GM21825 (cell line): Measurements from ENCODE around the gene SYCP2.

ENCODE experiments used
- ATAC-seq: cut with Tn5 transposase; IDR thresholded peaks from one replicate; pipeline ENCODE4 v1.9.1; 2021; ENCODE audit warnings: mild to moderate bottlenecking, moderate library complexity; ENCODE audit not compliant: unreplicated experiment

Gene SYCP2

DNA sequence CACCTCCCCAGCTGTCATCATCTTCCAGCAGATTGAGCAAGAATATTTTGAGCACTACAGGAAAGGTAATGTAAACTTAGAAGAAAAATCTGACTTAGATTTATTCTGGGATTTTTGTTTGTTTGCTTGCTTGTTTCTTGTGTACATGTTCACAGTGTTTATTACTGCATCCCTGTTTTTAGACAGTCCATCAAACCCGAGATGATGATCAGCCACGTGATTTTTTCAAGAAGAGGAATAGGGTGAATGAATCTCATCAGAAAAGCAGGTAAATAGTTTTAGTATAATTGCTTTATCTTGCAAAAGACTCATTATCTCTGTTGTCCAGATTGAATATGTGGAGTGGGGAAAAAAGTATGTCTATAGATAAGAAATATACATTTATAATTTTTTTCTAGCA is 8.8 kb upstream of the SYCP2 start:
- ATAC-seq, result no peak

DNA sequence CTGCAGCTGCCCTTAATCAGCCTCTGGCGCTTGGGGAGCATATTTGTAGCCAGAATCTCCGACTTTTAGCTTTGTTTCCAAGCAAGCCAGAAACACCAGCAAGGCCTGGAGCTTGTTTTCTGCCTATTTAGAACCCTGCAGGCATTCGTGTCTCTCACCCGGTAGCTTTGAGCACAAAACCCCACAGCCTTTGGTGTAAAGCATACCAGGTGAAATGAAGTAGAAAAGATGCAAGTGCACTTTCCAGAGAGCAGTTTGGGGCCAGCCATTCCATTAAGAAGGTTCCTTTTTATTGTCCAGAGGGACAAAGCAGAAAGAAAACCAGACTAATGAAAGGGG is 7.5 kb upstream of the SYCP2 start:
- ATAC-seq, result no peak

DNA sequence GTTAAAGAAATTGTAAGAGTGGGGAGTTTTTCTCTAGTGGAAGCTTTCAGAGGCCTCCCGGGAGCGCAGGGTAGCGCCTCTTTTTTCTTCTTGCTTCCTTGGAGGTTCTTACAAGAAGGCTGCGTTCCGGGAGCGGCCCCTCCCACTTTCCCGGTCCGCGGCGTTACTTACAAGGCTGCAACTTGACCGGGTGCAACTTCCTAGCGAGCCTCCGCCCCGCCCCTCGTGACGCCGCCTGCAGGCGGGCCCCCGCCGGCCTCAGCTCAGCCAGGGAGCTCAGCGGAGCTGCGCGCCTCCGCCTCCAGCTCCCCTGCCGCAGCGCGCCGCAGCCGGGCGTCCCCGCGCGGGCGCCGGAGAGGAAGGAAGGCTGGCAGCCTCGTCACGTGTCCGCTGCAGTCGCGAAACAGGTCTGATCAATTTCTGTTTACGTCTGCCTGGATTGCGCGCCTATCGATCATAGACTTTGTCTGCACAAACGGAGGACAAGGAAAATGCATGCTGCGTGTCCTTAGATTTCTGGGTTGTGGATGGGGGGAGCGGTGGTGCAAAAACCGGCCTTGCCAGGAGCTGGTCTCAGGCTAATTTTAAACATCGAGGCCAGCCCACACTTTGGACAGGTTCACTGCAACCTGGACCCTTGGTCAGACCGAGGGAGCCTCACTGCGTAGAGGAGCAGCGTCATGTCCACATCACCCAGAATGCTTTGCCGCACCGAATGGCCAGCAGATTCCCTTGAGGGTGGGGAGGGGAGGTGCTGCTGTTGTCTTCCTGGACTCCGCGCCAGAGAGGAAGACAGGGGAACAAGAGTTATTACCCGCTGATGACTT is 6.9 kb upstream of the SYCP2 start, which contains the start of the genes FAM217B and PPP1R3D:
Gene FAM217B, plus strand, starts transcription at position 261 of the 827 bp plus-strand sequence. CDS start 3,555 bp downstream, outside the sequence.
Gene PPP1R3D, minus strand, starts transcription at position 177 of the 827 bp plus-strand sequence. CDS start 374 bp downstream, outside the sequence.
- ATAC-seq, result peak; percentile 90

DNA sequence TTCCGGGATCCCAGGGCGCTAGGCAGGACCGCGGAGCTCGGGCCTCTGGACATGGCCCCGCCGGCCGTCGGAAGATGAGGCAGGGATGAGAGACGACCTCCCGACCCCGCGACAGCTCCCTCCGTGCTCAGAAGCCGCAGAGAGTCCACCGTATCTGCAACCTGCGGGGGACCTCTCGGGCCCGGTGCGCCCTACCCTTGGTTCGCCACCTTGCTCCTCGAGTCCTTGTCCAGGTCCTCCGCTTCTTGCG is 6.4 kb upstream of the SYCP2 start:
- peak; percentile 22 for ATAC-seq

DNA sequence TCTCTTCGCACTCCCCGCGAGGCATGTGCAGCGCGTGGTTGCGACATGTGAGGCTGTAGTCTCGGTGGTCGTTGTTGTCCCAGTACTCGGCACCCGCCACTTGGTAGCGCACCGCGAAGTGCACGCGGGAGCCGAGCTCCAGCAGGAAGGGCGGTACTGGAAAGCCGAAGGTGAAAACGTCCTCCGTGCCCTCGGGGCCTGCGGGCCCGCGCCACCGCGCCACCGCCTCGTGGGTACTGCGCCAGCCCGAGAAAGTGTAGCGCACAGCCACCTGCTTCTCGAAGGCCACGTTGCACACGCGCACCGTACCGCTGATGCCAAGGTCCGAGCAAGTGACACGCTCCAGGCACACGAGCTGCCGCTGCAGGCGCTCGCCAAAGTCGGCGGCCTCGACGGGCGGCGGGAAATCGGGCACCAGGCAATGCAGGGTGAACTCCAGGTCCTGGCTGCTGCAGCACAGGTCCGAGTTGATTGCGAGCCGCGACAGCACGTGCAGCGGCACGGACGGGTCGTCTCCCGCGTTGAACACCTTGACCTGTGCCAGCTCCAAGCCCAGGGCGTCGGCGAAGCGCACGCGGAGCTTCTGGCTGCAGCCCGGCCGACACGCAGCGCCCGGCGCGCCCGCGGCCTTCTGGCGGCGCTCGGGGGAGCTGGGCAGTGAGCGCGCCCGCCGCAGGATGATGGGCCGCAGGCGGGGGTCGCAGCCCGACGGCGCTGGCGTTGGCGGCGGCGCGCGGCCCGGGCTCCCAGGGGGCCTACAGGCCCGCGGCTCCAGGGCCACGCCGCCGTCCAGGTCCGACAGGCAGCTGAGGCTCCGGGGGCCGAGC is 5.8 kb upstream of the SYCP2 start:
- peak; percentile 27 for ATAC-seq

DNA sequence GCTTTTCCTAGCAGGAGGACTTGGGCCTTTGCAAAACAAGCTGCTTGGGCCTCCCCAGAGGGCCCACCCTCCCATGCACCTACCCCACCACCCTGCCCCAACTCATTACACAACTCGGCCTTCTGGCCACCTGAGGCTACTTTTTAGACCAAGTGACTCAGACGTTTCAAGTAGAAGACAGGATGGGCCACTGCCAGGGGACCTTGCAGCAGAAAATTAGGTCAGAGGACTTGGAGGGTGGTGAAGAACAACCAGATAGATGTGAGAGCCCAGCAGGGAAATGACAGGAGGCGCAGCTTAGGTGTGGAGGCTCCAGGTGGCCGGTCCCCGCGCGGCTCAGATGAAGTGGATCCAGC is 5.2 kb upstream of the SYCP2 start:
- ATAC-seq, result no peak

DNA sequence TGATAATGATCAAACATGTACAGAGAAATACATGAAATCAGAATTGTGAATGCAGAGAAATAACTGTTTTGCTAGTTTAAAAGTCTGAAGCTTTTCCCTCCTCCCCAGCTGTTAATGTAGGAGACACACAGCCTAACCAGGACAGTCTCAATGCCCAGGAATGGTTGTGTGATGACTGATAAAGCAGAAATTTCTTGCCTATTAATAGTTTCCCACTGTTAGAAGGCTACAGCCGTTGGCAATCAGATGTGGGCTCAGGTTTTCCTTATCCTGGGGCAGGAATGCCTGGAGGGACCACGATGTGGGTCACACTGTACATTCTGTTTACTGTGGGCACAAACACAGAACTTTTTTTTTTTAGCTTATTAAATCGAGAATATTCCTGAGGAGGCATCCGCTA is 4.8 kb upstream of the SYCP2 start:
- no peak for ATAC-seq

DNA sequence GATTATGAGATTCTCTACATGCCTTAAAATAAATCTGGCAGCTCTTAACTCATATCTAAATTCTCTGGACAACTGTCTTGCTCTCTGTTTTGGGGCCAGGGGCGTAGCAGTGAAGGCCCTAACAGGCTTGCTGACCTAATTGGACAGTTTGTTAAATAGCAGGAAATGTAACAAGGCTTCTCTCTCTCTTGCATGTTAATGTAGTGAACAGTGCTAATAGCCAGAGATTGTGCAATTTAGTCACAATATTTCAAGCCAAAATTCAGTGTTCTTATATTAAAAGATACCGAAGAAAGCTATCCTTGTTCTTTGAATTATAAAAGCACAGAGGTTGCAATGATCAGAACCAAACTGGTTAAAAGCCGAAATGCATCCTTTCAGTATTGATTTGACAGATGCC is 3.7 kb upstream of the SYCP2 start:
- no peak for ATAC-seq

DNA sequence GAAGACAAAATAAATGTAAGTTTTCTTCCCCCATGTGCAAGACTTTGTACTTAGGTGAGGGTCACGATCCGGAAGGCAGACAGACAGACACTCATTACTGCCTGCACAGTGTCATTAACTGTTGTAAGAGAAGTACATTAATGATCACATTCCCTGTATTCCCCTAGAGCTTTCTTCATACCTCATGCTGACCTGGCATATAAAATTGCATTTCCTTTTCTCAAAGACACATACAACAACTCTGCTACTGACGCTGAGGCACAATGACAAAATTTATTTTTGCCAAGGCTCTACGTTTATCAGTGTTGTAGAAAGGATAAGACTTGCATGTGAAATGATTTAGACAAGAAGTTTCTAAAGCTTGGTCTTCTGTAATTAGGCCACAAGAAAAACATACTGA is 3.0 kb upstream of the SYCP2 start:
- ATAC-seq, result no peak

DNA sequence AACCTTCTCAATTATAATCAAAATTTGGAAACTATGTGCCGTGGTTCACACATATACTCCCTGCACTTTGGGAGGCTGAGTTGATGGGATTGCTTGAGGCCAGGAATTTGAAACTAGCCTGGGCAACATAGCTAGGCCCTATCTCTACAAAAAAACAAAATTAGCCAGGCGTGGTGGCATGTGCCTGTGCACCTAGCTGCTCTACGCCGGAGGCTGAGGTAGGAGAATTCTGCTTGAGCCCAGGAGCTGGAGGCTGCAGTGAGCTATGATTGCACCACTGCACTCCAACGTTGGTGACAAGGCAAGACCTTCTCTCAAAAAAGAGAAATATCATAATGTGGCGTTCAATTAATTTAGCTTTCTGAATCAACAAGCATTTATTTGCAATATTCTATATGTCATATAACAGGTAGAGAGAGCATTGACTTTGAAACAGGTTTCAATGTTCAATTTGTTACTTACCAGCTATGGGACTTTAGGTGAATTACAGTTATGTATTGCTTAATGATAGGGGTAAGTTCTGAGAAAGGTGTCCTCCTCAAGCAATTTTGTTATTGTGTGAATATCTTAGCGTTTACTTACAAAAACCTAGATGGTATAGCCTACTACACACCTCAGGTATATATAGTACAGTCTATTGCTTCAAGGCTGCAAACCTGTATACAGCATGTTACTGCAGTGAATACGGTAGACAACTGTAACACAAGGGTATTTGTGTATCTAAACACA is 2.2 kb upstream of the SYCP2 start:
- ATAC-seq, result no peak

DNA sequence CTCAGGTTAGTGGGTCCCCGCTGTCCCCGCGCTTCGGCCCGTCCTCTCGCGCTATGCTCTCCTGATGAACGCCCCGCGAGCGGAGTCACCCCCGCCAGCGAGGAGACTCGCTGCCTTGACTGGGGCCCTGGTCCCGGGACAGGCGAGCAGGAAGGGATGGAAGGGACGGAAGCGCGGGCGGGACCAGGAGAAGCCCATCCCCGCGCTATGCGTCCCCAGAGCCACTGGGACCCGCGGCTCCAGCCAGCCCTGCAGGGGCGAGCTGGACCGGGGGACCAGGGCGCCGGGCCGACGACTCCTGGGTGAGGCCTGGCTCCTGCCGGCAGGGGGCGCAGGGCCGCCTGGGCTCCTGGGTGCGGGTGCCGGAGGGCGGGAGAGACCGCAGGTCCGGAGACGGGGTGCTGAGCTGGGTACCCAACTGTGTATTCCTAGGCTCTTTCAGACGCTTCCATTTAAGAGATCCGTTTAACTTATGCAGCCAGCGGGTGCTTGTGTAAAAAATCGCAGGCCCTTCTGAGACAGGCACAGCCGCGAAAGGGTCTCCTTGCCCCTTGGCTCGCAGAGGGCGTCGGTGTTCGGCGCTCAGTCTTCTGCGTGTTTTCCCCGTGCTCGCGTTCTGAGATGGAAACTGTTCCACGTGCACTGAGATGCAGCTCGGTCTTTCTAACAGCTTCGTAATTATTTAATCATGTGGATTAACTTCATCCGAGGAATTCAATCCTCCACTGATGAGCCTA is 580 bp upstream of the SYCP2 start:
- ATAC-seq, result peak; percentile 82

DNA sequence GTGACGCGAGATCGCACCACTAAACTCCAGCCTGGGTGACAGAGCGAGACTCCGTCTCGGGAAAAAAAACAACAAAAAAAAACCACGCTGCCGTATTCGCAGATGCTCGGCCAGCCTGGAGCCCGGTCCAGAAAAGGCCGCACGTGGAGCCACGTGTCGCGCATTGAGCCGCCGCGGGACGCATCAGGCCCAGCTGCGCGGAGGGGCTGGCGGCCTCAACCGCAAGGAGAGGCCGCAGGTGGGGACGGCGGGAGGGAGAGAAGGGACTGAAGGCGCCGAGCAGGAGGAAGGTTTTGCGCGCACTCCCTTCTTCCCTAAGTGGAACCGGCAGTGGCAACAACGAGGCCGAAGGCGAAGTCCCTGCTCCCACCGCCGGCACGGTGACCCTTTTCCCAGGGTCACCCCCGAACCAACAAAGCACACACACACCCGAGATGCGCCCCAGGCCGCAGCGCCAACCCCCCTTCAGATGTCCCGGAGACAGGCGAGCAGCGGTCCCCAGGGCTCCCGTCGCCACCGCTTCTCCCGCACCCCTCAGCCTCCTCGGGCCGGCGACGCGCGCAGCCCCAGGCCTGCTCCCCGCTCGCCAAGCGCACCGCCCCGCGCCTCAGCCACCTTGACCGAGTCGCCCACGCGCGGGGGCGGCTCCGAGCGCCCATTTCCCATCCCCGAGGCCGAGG is 681 bp downstream of the SYCP2 start:
- no peak for ATAC-seq

DNA sequence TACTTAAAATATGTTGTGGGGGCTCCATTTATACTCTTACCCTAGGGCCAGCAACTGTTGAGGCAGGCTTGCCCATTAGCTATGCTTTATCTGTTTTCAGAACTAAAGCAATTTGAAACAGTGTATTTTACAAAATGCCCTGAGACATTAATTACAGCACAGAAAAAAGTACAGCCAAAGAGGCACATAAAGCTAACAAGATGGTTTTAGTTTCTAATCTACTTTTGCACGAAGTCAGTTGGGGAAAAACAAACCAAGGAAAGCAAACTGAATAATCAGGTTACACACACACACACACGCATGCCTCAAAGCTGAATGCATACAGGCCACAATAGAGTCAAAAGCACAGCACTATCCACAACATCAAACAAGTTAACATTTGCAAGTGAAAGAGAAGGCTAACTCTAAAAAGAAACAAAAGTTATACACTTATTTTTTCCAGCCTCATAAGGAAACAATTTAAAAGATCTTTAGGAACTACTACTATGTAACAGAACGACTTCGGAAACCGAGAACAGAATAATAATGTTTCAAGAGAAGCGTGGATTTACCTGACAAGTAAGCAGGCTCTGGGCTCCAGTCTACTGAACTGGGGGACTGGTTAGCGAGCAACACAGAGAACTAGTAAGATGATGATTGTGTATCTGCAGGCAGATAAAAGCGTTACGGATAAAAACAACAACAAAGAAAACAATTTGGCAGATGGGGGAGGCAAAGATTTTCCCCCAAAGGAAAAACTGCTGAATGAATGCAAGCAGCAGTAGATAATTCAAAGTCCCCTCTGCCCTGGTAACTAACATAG is 1.7 kb downstream of the SYCP2 start:
- ATAC-seq, result no peak

DNA sequence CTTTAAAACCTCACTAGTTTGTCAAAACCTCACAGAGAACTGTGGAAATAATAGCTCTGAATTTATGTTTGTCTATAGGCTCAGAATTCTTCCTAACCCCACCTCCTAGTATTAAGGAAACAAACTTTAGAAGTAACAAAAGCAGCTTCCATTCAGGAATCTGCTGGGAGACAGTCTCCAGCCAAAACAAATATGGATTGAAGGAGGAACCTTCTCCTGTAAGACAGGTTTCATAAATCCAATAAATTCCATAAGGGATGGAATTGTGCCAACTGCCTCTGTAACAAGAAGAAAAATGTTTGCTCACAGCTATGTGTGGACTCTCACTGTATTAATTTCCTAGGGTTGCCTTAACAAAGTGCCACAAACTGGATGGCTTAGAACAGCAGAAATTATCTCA is 7.5 kb downstream of the SYCP2 start:
- ATAC-seq, result no peak

DNA sequence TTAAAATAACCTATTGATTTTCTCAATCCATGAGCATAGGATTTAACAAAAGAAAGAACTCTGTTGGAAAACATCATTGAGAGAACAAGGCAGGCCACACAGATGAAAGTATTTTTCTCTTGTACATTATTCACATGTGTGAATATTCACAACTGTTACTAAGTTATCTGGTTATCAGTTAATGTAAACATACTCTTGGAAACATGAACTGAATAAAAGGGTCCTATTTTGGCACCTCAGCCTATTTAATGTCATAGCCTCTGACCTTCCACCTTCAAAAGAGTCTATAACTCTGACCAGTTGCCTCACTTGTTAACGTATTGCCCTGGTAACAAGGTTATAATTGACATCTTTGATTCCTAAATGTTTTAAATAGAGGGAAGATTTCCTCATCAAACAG is 8.1 kb downstream of the SYCP2 start:
- ATAC-seq, result no peak

DNA sequence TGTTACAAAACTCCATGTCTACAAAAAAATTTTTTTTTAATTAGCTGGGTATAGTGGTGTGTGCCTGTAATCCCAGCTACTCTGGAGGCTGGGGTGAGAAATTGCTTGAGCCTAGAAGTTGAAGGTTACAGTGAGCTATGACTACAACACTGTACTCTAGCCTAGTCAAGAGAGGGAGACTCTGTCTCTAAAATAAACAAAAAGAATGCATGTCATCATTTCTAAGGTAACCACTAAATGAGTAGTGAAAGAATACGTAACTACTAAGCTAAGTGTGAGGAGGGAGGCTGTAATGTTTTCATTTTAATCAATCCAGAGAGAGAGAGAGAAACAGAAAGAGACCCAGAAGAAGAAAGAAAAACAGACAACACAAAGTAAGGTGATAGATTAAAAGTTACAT is 9.9 kb downstream of the SYCP2 start:
- no peak for ATAC-seq

DNA sequence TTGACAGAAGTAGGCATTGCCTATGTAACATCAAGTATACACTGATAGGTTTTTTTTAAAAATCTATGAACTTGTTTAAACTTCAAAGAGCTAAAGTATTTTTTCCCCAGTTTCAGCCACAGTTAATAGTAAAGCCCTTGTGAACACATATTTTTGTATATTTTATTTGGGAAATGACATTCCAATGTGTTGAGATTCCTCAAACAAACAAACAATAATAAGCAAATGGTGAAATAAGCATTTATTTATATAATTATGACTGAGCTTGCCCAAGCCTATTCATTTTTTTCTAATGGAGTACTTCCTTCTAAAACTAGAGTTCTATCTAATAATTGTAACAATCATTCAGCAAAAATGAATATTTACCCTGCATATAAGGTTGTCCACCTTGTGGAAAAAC is 12.5 kb downstream of the SYCP2 start:
- no peak for ATAC-seq

DNA sequence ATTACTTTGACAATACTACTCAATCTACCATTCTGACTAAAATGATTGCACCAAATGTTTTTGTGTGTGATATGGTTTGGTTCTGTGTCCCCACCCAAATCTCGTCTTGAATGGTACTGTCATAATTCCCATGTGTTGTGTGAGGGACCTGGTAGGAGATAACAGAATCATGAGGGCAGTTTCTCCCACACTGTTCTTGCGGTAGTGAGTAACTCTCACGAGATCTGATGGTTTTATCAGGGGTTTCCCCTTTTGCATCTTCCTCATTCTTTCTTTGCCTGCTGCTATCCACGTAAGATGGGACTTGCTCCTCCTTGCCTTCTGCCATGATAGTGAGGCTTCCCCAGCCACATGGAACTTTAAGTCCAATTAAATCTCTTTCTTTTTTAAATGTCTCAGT is 20.8 kb downstream of the SYCP2 start:
- no peak for ATAC-seq

DNA sequence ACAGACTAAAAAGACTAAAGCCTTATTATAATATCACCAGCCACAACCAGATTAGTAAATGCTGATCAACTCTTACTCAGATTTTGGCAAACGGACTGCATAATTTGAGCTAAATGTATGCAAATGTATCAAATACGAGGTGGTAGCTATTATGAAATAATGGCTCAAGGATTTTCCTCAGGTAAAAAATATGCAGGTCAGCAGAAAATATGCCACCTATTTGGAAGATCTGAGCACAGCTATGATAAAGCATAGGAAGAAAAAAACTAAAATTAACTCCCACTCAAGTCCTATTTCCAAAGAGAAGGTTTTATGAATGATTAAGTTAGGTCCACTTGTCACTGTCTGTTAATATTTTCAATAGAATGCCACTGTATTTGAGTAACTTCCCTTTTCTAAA is 22.4 kb downstream of the SYCP2 start:
- ATAC-seq, result no peak

DNA sequence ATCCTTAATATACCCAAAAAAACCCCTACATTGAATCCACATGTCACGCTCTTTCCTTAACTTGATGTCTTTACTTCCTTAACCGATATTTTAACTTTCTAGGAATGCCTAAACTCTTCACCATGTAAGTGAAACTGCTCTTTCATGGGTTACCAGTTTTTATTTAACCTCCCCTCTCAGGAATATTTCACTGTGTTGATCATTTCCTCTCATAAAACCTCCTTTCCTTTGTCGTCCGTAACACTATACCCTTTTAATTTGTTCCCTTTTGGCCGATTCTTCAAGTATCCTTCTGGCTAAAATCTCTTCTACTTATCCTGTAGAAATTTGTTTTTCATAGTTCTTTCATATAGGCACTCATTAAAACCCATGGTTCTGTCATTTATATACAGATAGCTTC is 24.6 kb downstream of the SYCP2 start:
- ATAC-seq, result no peak
